HG02970 (cell line): ENCODE results near the gene BFSP1.

ENCODE experiments used
- ATAC-seq: cut with Tn5 transposase; IDR thresholded peaks from one replicate; pipeline ENCODE4 v1.9.1; 2021; ENCODE audit warnings: mild to moderate bottlenecking, moderate library complexity, moderate number of reproducible peaks; ENCODE audit not compliant: unreplicated experiment, low FRiP score

BFSP1 gene

DNA sequence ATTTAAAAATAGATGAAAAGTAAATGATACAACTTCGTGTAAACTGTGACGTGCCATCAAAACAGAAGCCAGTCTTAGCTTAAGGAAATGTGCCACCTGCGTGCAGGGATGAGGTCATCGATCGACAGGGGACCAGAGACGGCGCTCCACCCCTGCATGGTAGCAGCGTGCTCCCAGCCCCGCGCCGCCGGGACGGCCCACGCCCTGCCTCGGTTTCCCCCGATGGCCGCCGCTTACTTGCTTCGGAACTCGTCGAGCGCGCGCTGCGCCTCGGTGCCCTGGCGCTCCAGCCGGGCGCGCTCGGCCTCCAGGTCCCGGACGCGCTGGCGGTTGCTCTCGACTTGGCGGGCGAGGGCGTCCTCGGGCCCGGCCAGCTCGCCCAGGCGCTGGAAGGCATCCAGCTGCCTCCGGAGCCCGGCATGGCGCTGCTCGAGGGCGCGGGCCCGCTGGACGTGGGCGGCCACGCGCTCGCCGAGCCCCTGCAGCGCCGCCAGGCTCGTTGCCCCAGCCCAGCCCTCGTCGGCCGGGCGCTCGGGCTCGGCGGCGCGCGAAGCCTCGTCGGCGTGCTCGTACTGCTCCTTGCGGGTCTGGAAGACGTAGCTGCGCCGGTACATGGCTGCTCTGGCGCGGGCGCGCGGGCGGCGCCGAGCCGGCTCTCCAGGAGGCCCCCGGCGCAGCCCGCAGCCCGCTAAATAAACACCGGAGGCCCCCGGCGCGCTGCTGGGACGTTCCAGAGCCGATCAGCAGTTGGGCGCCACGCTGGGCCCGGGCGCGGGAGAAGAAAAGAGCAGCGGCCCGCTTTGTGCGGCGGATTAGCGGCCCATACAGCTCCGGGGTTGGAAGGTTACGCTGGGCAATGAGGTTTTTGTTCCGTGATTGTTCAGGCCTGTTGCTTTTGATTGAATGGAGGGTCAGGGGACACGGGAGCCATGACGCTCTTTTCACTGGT lies at the start of gene BFSP1:
BFSP1 (minus strand) TSS at position 664 of the 949 bp plus-strand sequence; CDS start at position 614, 50 bp downstream.
- ATAC-seq, result no peak

DNA sequence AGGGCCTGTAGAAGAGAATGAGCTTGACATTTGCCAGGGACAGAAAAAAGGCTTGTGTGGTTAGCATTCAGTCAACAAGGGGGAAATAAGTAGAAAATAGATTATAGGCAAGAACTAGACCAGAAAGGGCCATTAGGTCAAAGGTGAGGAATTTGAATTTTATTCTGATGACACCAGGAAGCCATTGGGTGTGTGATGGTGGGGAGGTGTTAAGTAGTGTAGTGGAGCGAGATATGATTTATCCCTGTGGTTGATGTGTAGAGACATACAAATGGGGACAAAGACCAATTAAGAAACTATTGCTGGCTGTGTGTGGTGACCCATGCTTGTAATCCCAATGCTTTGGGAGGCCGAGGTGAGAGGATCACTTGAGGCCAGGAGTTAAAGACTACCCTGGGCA lies 49.7 kb upstream of the BFSP1 start:
- ATAC-seq, result no peak

DNA sequence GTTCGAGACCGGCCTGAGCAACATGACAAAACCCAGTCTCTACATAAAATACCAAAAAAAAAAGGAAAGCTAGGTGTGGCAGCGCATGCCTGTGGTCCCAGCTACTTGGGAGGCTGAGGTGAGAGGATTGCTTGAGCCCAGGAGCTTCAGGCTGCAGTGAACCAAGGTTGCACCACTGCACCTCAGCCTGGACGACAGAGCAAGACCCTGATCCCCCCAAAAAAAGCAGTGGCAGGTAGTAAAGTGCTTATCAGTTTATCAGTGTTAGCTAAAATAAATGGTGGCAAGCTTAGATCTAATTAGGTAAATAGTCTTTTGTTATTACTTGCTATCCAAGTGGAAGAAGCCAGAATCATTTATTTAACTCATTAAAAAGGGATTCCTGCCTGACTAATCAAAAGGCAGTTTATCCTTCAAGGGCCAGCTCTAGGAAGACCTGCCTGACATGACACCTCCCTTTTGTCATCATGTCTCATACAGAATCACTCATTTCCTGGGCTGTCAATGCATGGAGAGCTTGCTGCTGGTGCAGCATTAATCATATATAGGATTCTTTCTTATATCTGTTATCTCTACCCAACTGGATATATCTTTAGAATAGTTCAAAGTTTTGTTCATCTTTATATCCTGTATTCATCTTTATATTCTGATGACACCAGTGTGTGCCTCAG lies 48.3 kb upstream of the BFSP1 start:
- no peak for ATAC-seq

DNA sequence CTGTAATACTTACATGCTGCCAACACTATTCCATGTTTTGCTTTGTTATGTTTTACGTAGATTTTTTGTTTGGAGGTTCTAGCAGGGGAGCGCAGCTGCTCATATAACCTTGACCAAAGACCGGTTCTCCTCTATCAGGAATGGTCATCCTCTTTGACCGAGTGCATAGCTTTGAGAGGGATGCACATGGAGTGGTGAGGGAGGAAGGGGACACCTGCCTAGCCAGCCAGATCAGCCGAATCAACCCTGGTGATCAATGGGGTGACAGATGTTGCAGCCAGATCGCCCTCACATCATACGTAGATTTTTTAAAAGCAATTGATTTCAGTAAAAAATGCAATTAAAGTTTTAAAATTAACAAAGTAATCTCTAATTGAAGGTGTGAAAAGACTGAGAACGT lies 45.0 kb upstream of the BFSP1 start:
- ATAC-seq, result no peak

DNA sequence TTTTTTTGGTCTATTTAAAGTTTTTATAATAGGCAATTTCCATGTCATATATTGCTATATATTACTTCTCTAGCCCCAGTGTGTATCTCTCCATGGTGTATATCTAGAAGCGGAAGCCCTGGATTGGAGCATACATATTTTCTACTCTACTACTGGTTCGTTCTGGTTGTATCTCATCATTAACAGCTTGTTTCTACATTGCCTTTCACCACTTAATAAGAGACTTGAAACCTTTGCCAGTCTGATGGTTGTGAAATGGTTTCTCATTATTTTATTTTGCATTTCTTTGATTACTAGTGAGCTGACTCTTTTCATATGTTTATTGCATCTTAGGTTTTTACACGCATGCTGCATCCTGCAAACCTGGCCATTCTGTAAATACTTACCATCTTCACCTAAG lies 42.3 kb upstream of the BFSP1 start:
- no peak for ATAC-seq

DNA sequence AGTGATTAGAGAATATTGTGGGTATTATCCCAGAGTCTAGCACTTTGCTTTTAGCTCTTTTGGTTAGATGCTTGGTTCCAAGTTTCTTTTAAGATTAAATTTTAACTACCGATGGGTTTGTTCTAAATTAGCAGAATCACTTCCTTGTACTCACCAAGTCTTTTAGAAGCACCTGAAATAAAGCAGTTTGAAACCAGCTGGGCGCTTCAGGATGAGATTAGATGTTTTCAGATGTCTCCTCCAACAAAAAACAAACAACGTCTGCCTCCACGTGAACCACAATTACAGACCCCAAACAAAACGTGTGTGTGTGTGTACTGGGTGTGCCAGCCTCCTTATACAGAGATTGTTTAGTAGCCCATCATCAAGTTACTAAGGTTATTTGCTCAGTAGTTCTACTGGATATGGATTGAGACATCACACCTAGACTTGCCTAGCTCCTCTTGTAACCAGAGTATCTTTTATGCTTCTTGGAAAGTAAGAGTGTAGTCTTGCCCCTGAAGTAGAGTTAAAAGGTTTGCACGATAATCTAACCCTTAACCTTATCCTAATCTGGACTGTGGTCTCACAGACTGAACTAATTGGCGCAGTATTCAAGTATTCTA lies 41.0 kb upstream of the BFSP1 start:
- no peak for ATAC-seq

DNA sequence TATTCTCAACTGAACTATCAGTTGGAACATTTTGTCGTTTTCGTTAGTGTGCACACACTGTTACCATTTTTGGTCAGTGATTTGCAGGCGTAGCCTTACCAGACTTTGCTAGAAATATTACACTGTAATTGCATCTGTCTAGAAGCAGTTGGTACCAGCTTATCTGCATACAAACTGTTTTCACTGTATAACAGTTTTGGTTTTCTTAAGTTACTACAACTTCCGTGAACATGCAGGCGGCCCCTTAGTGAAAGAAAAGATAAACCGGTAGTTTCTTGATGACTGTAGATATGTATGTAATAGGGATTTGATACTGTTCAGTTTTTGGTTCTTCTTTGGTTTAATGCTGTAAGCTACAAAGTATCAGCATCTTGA lies 40.0 kb upstream of the BFSP1 start:
- no peak for ATAC-seq

DNA sequence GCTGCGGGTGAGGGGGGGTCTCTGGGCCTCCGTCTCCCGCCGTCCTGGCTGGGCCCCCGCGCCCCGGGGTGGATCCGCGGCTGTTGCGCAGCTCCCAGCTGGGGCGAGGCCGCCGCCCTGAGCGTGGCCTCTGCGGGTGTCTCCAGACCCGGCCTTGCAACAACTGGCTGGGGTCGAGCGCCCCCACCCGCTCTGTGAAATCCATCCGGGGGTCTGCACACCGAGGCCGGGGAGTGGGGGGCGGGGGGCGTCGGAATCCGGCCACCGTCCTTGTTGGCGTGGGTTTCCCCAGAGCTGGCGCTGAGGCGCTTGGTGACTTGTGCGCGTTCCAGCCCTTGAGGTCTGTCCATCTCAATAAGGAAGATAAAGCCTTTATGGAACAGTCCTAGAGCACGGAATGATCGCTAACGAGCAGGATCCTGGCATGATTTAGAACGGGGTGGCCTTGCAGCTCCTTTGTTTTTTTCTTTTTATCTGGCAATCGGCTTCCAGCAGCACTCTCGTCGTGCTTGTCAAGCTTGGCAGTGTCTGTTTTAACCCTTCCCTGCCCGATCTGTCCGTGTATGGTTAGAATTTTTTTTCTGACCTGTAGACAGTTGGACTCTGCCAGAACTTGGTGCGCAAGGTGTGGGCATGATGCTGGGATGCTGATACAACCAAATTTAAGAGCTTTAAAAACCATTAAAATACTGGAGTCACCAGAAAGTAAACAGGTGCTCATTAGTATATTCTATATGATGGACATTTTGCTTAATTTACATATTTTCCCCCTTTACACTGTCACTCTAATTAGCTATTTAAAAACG lies 39.4 kb upstream of the BFSP1 start:
- peak; percentile 34 for ATAC-seq

DNA sequence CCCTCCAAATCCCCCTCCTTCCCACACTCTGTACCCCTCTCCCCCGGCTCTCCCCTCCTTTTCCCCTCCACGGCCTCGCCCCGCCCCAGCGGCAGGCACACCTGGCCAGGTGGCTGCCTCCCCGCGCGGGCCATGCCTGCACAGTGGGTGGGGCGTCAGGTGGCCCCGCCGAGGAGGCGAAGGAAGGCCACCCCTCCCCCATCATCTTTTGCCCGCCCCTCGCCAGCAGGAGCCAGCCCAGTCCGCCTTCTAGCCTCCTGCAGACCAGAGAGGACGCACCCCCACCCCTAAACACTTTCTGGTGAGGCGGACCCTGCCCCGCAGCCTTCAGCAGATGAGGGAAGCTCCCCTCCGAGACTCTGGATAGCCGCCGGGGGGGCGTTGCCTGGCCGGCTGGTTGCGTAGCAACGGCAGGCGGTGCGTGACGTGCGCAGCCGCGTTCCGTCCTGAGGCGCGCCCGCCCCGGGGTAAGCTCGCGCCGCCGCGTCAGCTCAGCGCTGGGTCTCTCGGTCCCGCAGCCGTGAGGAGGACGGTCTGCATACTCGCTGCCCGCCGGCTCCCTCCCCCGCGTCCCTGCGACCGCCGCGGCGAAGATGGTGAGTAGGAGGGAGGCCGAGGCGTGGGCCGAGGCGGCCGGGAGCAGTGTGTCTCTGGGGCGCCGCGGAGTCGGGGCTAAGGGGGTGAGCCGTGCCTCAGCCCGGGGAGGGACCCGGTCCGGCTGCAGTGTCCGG lies 38.6 kb upstream of the BFSP1 start, which contains the start of gene DSTN:
DSTN (plus strand) TSS at position 460 of the 731 bp plus-strand sequence; CDS start at position 594, 134 bp downstream.
- ATAC-seq, result peak; percentile 89

DNA sequence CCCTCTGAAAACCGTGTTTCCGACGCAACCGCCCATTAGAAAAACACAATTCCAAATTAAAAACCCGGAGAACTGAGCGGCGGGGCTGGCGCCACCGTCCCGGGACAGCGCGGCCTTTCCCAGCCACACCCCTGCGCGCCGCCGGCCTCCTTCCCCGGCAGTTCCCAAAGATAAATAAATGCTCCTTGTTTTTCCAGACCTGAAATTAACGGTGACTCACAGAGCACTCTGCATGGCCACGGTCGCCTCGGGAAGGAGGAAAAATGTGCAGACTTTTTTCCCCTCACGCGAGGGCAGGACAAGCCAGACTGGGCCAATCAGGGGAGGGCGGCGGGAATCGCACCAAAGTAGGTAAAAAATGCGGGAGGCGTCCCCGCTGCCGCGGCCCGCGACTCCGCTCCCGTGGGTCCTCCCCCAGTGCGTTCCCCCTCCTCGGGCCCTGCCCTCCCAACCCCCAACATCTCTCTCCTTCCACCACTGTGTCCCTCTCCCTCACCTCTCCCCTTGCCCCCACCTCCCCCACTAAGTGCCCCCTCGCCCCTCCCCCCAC lies 37.9 kb upstream of the BFSP1 start:
- no peak for ATAC-seq

DNA sequence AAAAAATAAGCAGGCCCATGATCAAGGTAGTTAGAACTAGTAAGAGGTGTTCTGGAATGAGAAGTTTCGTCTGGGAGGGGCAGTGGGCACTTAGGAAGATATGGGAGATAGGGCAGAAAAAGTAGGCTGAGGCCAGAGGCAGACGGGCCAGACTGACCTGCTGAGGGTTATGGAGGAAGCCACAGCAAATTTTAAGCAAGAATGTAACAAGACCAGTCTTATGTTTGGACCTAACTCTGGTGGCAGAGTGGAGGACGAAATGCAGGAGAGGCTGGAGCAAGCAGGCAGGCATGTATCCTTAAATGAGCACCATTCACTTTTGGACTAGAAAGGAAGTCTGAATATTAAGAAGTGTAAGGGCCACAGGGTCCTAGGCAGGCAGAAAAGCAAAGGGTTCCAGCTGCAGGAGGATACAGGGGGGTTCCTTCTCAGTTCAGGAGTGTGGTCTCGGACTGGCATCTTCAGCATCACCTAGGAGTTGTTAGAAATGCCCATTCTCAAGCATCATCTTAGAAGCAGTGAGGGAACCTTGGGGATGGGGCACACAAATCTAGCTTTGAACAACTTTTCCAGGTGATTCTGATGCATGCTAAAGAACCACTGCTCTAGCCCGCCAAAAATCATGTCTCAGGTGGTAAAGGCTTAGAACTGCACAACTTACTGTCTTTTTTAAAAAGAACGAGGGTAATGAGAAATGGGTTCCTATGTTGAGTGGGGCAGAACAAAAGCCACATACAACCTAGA lies 37.0 kb upstream of the BFSP1 start:
- ATAC-seq, result no peak

DNA sequence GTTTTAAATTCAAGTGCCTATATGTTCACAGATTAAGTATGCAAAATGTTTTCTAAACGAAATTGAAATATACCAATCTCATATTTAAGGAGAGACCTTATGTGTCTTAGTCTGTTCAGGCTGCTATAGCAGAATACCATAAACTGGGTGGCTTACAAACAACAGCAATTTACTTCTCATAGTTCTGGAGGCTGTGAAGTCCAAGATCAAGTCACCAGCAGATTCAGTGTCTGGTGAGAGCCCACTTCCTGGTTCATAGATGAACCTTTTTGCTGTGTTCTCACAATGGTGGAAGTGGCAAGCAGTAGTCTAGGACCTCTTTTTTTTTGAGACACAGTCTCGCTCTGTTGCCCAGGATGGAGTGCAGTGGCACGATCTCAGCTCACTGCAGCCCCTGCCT lies 35.2 kb upstream of the BFSP1 start:
- ATAC-seq, result no peak

DNA sequence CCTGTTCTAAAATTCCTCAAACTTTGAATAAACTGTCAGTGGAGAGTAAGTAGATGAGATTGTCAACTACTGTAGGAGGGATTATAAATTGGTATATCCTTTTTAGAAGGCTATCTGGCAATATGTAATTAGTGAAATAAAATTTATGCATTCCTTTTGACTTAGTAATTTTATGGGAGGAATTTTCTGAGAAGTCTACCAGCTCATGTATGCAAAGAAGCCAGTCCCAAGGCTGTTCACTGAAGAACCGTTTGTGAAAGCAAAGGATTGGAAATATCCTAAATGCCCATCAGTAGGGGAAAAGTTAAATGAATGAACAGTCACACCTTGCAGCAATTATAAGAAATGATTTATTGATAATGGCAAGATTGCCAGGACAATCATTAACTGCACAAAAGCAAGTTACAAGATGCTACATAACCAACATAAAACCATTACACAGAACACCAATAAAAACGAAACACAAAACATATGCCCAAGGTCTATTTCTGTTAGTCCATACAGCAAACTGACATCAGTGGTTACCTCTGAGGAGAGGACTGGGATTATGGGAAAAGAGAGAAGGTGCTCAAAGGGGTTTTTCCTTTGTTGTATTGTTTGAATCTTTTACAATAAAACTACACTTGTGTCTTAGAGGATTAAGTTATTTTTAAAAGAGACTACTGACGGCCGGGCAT lies 34.1 kb upstream of the BFSP1 start:
- no peak for ATAC-seq

DNA sequence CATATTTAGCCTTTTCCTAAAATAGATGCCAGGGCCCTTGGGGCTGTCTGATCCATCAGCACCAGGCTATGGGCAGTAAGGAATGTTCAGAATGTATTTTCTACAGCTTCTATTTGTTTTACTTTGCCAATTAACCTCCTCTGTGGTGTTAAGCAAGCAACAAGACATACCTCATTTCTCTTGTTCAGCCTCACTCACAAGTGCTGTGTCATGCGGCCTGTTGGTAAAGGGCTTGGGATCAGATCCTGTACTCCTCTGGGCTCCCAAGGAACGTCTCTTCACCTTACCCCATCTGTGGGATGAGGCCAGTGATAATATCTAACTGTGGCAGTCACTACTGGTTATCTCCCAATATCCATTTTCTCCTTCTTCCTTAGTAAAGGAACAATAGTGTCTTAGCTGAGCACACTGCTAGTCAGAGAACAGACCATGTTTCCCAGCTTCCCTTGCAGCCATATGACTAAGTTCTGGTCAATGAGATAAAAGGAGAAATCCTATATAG lies 31.7 kb upstream of the BFSP1 start:
- ATAC-seq, result no peak

DNA sequence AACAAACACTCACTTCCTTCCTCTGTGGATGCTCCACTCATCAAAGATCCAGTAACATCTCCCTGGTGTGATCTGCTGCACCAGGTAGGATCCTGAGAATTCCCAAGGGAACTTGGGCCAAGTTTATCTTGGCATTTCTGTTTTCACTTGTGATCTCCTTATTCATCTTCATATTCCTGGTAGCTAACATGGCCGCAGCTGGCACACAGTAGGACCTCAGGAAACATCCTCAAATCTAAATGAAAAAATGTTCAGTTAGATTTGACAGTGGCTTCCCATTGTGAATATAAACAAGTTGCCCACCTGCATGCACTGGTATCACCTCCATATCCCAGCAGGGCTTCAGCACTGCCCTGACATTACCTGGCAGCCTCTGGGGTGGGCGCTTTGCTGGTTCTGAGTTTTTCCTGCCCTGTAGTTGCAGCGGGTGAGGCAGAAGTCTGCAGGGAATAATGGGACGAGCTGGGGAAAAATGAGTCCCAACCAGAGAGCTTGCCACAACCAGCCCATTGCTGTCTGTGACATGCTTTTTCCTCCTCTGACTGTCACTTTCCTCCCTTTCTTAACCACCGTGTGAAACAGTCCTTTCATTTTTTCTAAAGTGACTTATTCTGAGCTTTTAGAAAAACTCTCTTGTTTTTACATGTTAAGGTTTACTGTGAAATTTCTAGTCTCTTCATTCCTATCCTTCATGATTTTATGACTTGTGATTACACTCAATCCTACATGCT lies 29.3 kb upstream of the BFSP1 start:
- ATAC-seq, result no peak

DNA sequence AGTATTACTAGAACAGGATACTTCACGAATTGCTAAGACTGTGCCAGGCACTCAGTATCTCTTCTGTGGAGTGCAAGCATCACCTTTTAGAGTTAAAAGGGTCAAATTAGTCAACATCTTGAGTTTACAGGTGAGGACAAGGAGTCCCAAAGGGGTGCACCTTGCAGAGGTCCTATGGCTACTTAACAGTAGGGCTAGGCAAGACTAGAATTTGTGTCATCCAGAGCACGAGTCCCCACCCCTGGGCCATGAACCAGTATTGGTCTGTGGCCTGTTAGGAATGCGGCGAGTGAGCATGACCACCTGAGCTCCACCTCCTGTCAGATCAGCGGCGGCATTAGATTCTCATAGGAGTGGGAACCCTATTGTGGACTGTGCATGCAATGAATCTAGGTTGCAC lies 28.2 kb upstream of the BFSP1 start:
- ATAC-seq, result no peak

DNA sequence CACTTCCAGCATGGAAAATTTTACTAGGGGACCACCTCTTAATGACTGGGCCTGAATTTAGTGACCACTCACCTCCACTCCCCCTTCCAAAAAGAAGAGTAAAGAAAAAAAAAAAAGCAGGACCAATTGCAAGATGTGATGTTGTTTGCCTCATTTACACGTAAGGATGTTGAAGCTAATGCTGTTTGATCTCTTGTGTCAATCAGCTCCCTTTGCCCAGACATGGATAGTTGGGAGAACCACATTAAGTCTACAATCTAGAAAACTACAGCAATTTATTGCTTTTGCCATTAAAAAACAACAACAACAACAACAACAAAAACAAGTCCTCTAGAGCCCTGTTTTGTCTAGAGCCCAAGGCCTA lies 27.7 kb upstream of the BFSP1 start:
- ATAC-seq, result no peak
